ENCODE data around the gene SLC35F6.

The SLC35F6 gene, protein sequence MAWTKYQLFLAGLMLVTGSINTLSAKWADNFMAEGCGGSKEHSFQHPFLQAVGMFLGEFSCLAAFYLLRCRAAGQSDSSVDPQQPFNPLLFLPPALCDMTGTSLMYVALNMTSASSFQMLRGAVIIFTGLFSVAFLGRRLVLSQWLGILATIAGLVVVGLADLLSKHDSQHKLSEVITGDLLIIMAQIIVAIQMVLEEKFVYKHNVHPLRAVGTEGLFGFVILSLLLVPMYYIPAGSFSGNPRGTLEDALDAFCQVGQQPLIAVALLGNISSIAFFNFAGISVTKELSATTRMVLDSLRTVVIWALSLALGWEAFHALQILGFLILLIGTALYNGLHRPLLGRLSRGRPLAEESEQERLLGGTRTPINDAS

DNA sequence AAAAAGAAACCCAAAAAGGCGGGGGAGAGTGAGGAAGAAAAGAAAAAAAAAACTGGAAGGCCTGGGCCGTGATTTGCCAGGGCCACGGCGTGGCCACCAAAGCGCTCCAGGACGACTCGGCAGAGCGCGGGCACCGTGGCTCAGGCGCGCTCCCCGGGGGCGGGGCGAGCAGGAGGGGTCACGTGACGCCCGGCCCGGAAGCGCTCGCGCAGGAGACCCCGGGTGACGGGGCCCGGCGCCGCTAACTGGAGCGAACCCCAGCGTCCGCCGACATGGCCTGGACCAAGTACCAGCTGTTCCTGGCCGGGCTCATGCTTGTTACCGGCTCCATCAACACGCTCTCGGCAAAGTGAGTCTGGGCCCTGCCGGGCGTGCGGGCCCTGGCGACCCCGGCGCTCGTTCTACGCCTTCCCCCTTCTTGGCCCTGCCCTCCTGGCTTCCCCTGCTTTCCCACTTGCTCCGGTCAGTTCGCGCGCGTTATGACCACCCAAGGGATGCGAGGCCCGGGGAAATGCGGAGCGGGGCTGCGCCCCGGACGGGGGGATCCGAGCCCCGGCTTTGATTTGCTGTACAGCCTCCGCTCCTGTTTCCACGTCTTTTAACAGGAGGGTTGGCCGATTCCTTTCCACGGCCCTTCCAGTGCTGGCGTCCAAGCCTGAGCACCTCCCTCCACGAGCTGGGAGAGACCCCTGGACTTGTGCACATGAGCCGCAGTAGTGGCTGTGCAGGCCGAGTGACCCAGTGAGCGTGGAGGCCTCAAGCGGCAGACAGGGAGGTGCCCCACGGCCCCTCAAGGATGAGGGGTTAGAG lies at the start of gene SLC35F6:
SLC35F6 (plus strand) TSS at position 207 of the 810 bp plus-strand sequence; CDS start at position 273, 66 bp downstream.
- peak; percentile 37 for DNase-seq

DNA sequence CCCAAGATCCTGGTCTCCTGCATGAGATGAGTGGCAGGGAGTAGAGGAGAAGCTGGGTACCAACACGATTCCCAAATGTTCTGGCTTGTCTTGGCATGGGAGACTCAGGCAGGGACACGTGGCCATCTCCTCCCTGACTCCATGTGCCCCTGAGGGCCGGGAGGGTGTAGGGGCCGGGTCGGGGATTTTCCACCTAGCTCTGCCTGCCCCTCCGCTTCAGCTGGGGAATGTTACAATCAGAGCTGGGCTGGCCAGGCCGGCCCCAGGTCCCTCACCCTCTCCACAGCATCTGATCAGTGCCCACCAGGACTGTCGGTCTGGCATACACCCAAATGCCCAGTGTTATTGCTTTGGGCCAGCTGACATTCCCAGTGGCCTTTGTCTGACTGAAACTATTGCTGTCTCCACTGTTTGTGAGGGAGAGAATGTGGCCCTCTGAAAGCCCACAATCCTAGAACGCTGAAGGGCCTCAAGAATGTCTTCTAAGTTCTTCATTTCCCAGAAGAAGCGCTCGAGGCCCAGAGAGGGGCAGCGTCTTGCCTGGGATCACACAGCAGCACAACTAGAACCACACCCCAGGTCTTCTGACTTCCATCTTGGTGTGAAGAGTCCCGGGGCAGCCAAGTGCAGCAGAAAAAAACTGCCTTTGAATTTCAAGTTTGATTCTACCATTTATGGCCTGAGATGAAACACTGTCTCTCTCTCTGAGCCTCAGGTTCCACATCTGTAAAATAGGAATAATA lies 48.4 kb upstream of the SLC35F6 start:
- DNase-seq = no peak

DNA sequence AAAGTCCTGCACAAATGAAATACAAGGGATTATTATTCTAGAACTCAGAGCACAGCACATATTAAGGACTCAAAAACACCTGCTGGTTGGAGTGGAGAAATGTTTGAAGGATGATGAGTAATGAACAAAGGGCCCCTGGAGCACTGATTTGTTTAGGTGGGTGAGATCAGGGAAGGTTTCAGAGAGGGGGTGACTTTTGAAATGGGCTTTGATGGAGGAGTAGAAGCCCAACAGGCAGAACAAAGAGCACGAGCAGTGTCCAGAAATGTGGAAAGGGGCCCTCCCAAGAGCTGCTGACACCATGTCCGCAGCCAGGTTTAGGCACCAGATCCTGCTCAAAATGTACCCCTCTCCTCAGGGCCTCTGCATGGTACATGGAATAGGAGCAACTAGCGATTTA lies 47.7 kb upstream of the SLC35F6 start:
- no peak for DNase-seq

DNA sequence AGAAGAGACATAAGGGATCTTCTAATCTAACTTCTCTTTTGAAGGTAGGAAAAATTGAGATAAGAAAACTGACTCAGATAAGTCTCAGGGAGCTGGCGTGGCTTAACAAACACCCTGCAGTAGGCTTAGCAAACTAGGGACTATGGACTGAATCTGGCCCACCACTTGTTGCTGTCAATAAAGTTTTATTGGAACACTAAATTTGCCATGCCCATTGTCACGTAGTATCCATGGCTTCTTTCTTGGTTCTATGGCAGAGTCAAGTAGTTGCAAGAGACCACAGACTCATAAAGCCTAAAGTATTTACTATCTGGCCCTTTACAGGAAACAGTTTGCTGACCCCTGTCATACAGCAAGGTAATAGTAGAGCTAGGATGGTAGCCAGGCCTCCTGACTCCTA lies 47.3 kb upstream of the SLC35F6 start:
- DNase-seq = no peak

DNA sequence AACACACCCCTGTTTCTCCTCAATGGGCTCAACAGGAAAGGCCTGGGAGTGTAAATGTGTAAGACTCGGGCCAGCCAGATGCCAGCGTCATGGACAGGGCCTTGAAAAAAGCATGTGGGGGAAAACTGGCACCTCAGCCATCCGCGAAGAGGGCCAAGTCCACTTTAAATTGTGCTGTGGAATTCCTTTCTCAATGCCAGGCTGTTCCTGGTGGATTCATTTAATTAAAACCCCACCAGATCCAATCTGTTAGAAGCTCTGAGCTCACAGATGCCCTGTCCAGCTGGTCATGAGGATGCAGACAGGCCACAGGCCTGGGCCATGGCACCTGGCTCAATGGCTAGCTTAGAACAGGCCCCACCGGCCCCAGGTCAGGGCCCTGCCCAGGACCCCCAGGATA lies 46.7 kb upstream of the SLC35F6 start:
- no peak for DNase-seq

DNA sequence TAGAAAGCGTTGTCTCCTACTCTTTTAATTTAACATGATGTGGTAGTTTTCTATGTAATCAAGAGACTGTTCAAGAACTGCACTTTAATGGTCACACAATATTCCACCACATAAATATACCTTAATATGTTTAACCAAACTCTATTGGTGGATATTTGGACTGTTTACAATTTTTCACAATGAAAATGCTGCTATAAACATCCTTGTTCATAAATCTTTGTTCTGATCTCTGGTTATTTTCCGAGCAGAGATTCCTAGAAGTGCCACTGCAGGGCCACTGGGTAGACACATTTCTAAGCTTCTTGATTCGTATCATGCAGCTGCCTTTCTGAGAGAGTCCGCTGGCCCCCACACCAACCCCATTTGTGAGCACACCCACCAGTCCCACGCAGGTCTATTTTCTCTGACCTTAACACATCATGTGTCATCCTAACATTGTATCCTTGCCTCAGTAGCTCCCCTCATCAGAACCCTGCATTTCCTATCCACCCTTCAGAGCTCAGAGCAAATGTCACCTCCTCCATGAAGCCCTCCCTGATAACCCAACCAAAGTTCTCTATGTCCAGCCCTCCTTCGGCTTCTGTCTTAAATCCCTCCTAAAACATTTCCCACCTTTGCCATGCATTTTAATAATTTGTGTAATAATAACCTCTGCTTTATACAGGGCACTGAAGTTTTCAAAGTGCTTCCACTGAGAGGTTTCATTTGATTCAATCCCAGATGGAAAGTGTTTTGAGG lies 45.0 kb upstream of the SLC35F6 start:
- DNase-seq = no peak

DNA sequence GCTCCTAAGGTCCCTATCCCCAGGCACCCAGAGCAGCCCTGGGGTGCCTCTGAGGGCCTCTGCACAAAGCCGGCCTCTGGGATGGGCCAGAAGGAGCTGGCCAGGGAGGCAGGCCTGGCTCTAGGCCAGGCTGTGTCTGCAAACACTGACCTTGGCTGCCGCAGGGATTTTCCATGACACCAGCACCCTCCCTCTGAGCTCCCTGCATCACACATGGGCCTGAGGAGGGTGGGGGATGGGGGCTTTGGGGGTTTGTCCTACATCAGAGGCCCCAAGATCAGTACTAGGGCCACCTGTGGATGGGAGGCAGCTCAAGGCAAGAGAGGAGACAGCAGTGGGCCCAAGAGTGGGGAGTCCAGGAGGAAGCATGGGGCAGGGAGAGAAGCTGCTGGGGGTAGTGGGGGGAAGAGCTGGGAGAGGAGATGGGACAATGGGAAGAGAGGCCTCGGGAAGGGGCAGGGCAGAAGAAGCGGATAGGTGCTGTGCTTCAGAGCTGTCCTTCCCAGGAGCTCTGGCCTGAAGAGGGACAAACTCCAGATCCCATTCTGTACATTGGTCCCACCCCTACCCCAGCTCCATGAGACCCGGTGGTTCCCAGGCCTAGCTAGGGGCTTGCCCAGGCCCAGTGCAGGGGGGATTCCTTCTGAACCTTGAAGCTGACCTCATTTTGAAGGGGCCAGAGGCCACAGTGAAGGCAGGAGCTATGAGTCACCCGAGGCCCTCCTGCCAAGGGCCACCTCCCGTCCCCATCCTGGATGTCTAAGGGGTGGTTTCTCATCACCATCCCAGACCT lies 43.6 kb upstream of the SLC35F6 start:
- DNase-seq = no peak

DNA sequence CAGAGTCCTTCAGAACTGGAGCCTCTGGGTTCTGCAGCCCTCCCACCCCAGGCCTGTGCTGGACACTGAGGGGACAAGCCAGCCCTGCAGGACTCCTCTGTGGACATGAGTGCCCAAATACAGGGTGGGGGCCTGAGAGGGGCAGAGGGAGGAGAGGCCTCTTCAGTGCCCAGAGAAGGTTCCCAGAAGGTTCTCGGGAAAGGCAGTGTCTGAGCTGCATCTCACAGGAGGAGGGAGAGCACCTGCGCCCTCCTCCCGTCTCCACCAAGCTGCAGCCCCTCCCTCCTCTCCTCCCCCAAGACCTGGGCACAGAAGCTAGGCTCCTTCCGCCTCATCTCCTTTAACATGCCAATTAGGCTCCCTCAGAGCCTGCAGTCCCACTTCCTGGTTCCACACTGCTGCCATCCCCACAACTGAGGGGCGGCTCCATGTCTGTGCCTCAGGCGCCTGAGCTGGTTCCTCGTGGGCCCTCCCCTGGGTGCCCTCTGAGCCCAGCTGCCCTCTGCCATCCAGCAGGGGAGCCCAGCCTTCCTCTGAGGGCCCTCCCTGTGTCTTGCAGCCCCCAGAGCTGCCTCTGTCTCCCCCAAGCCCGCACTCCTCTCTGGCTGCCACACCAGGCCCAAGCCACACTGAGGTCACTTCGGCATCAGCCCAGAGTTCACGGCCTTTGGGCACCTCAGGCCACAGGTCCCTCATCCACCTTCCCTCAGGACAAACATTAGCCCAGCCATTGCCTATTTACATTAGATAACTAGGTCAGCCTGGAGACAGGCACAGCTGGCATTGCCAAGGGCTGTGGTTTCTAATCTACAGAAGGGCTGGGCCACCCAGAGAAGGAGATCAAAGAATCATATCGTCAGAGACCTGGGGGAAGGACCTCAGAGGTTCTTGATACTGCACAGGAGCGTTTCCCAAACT lies 42.7 kb upstream of the SLC35F6 start:
- peak; percentile 87 for DNase-seq

DNA sequence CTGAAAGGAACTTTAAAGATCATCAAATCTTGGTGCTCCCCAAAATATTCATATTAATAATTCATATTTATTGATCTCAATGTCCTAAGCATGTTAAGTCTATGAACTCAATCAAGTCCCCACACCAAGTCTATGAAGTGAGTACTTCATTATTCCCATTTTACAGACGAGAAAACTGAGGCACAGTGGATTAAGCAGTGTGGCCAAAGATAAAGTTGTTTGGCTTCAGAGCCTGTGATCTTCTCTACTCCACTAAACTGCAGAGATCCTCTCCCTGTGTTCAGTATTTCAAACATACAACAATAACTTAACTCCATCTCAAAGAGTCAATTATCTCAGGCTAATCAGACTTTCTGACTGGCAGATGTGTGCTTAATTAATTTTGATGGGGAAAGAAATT lies 41.8 kb upstream of the SLC35F6 start:
- DNase-seq = no peak

DNA sequence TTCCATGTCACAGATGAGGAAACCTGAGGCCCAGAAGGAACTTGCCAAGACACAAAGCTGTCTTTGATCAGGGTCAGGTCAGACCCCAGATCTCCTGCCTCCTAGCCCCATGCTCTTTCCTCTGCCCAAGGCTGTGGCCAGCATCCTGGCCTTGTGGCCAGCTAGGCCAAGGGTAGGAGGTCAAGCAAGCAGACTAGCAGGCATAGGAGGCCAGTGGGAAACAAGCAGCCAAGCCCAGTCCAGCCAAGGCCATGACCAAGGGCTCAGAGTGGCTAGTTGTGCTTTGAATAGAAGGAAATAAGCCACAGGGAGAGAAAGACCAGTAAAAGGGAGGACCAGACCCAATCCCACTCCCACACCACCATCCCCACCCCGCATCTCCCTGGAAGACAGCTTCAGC lies 41.2 kb upstream of the SLC35F6 start:
- DNase-seq = no peak

DNA sequence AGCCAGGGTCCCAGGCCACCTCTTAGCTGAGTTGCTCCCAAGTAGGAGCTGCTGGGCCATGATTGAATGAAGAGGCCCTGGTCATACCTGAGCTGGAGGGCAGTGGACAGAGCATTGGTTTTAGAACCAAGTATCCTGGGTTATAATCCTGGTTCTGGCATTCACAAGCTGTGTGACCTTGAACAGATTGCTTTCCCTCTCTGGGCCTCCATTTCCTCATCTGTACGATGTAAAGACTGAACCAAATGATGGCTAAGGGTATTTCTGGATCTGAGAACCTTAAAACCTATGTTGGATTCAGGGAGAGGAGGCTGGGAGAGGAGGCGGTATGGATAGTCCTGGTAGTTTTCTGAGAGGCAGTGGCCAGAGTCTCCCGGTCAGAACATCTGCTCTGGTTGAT lies 40.6 kb upstream of the SLC35F6 start:
- no peak for DNase-seq

DNA sequence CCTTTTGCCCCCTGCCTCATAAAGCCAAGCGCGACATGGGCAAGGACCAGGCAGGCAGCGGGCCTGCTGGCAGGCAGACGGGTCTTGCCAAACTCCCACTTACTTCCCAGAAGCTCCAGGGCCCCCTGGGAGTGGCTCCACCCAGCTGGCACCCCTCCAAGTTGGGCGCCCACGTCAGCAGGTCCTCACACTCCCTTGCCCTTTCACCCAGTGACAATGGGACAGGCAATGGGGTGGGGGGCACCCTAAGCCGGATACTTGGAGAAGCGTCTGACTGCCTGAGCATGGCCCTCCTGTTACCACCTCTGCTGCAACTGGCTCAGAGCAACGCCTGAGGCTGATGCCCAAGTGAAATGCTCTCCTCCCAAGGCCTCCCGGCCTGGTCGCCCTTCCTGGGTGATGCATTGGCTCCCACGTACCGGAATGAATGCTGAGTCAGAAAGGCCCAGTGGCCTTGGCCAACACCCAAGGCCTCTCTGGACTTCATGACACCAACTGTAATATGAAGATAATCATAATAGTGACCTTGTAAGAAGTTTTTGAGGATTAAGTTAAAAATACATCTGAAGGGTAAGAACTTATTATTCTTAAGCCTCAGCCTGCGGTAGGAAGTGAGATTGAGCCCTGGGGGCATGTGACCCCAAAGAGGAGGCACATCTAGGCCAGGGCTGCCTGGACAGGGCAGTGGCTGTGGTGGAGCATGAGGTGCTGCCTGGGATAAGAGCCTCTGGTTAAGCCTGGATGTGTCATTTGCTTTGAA lies 39.9 kb upstream of the SLC35F6 start:
- no peak for DNase-seq

DNA sequence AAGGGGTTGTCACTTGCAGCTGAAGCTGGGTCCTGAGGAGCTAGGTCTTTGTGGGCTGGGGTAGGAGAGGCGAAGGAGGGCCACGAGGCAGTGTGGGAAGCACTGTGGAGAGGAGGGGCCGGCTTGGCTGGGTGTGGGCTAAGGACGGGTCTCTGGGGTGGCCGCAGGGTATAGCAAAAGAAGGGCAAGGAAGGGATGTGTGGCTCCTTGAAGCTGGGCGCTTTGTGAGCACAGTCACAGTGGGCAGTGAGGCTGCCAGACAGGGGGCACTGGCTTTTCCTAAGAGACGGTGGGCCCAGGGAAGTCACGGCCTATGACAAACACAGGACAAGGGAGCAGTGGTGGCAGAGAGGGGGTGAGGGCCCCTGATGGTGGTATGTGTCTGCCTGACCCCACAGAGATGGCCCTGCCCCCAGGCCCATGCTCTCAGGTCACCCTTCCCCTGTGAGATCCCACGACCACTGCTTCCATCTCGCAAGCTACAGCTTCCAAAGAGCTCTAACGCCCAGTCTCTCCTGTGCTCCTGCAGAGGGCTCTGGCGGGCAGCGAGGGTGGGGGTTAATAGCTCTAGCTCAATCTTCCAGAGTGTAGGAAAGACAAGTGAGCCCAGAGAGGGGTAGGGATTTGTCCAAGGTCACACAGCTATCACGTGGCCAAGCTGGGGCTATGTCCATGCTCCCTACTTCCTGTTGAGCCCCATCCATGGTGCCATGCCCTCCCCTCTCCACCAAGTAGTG lies 39.1 kb upstream of the SLC35F6 start:
- DNase-seq = no peak

DNA sequence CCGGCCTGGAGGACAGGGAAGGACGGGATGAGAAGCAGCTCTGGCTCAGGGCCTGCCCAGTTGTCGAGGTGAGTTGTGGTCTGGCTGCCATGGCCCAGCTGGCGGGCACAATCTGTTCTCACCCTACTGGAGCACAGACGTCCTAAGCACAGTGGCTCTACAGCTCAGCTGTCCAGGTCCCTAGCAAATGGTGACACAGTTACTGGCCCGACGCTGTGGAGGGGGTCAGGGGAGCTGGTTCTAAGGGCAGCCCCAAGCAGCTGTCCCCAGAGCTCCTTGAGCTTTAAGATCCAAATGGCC lies 38.6 kb upstream of the SLC35F6 start:
- DNase-seq = no peak

DNA sequence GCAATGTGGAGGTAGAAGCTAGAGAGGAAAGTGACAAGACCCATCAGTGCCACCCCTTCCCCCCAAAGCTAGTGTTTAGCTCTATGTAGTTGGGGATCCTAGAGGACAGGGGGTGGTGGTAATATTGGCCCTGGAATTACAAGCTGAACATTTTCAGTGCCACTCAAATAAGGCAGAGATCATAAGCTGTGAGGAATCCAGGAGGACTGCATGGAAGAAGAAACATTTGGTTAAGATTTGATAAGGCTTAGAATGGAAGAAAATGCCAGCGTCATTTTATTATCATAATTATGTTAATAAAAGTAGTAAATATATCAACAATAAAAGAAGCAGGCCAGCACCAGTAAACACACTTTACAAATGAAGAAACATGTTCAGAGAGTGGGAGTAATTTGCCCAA lies 37.9 kb upstream of the SLC35F6 start:
- DNase-seq = no peak

DNA sequence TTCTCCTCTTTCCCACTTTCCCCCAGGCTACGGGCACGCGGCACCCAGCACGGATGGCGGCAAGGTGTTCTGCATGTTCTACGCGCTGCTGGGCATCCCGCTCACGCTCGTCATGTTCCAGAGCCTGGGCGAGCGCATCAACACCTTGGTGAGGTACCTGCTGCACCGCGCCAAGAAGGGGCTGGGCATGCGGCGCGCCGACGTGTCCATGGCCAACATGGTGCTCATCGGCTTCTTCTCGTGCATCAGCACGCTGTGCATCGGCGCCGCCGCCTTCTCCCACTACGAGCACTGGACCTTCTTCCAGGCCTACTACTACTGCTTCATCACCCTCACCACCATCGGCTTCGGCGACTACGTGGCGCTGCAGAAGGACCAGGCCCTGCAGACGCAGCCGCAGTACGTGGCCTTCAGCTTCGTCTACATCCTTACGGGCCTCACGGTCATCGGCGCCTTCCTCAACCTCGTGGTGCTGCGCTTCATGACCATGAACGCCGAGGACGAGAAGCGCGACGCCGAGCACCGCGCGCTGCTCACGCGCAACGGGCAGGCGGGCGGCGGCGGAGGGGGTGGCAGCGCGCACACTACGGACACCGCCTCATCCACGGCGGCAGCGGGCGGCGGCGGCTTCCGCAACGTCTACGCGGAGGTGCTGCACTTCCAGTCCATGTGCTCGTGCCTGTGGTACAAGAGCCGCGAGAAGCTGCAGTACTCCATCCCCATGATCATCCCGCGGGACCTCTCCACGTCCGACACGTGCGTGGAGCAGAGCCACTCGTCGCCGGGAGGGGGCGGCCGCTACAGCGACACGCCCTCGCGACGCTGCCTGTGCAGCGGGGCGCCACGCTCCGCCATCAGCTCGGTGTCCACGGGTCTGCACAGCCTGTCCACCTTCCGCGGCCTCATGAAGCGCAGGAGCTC lies 36.2 kb upstream of the SLC35F6 start:
- DNase-seq = no peak

DNA sequence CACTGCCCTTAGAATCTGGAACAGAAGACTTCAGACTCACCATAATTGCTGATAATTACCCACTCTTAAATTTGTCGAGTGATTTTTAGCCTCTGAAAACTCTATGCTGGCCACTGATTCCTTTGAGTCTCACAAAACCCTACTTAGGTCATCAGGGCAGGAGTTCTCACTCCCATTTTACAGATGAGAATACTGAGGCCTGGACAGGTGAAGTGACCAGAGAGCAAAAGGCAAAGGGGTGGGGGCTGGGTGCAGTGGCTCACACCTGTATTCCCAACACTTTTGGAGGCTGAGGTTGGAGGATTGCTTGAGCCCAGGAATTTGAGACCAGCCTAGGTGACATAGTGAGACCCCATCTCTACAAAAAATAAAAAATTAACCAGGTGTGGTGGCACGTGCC lies 34.8 kb upstream of the SLC35F6 start:
- DNase-seq = no peak

DNA sequence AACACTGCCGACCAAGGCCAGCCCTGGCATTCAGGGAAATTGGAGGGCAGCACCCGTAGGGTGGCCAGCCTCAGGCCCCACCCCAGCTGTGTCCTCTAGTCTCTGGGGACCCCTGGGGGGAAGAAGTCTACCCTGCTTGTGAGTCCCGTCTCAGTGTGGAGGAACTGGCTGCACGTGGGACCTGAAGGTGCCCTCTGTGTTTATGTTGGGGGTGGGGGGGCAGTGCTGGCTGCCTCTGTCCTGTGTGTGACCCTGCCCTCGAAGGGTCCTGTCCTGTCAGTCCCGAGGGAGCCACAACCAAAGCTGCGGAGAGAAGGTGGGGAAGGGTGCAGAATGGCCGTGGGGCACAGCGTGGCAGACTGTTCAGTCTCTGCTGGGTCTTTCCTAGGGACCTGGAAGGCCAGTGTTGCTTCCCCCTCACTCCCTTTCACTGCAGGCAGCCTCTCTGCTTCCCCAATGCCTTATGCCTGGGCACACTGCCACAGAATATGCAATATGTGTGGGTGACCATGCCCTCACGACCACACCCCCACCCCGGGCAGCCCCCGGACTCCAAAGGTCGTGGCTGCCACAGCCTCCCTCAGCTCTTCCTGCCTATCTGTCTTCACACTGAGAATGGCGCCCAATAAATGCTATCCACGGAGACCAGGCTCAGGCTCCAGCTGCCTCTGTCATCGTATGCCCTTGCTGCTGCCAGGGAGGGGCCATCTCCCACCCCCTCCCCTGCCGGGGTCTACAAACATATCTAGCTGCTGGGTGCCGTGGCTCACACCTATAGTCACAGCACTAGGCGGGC lies 33.3 kb upstream of the SLC35F6 start:
- no peak for DNase-seq
